IPS-20b (cell line): ENCODE results near the gene PFDN2.
A peak's percentile ranks its signal among the peaks of the same experiment; 100 is the strongest.

ENCODE experiments used
- H3K27ac ChIP-seq: one replicate; pipeline ENCODE4 v1.5.1; 2013; ENCODE audit warnings: low read length
- H3K27me3 ChIP-seq: 2 replicates; pipeline ENCODE4 v1.6.1; 2013; ENCODE audit warnings: mild to moderate bottlenecking, low read length, inconsistent platforms; ENCODE audit not compliant: insufficient read depth
- H3K36me3 ChIP-seq: 2 replicates; pipeline ENCODE4 v1.6.1; 2013; ENCODE audit warnings: low read depth, mild to moderate bottlenecking, inconsistent platforms, low read length, moderate library complexity; ENCODE audit not compliant: insufficient read depth
- H3K4me1 ChIP-seq: 2 replicates; pipeline ENCODE4 v1.6.1; 2013; ENCODE audit warnings: mild to moderate bottlenecking, control low read depth, inconsistent platforms, low read length, moderate library complexity; ENCODE audit not compliant: insufficient read depth
- H3K4me3 ChIP-seq: 2 replicates; pipeline ENCODE4 v1.5.1; 2013; ENCODE audit warnings: mild to moderate bottlenecking, low read length, inconsistent platforms
- H3K9ac ChIP-seq: 2 replicates; pipeline ENCODE4 v1.6.1; 2013; ENCODE audit warnings: low read depth, mild to moderate bottlenecking, inconsistent platforms, low read length, moderate library complexity
- H3K9me3 ChIP-seq: 2 replicates; pipeline ENCODE4 v1.6.1; 2013; ENCODE audit warnings: mild to moderate bottlenecking, low read depth, low read length, inconsistent platforms; ENCODE audit not compliant: insufficient read depth

The PFDN2 gene

DNA sequence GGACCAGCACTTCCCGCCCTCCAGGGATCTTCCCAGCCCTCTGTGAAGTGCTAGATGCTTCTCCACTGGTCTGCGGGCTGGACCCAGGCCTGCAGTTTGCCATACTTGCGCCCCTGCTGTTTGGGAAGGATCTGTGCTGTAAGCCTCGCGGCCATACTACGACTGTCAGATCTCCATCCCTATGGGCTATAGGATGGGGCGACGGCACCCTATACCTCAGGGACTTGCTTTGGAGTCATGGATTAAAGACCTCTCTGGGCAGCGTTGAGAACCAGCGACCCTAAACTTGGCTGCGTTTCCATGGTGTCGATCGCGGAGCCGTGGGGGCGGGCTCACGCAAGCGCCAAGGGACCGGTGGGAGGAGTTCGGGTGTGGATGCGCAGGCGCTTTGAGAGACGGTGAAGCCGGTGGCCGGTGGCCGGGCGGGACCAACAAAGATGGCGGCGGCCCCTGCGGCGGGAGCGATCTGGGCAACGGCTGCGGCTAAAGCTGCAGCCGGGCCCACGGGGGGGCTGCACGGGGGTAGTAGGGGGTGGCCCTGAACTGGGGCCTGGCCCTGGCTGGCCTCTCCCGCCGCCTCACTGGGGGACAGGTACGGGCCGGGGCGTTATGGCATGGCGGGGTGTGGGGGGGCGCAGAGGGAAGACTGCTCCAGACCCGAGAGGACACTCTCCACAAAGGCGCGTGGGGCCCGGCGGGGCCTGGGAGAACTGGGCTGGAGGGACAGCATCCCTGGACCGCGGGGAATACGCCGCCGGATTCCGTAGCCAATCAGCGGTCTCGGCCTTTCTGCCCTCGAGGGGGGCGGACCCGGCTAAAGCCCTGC lies 41.5 kb upstream of the PFDN2 start, which contains the start of gene USP21:
TSS of gene USP21 (plus strand) at position 414 of the 826 bp plus-strand sequence. CDS start 1,141 bp downstream, outside the sequence.
- Histone ChIP-seq H3K36me3 (peaks cover 47% of the 10 kb centered on the region), H3K9me3 (no peaks in the 10 kb centered on the region), H3K27me3 (no peaks in the 10 kb centered on the region), H3K4me3 (peak within 1 kb of the TSS; percentile 85), H3K27ac (peak within 1 kb of the TSS; percentile 35), H3K9ac (peak within 1 kb of the TSS; percentile 78), H3K4me1 (no peaks in the 10 kb centered on the region)

DNA sequence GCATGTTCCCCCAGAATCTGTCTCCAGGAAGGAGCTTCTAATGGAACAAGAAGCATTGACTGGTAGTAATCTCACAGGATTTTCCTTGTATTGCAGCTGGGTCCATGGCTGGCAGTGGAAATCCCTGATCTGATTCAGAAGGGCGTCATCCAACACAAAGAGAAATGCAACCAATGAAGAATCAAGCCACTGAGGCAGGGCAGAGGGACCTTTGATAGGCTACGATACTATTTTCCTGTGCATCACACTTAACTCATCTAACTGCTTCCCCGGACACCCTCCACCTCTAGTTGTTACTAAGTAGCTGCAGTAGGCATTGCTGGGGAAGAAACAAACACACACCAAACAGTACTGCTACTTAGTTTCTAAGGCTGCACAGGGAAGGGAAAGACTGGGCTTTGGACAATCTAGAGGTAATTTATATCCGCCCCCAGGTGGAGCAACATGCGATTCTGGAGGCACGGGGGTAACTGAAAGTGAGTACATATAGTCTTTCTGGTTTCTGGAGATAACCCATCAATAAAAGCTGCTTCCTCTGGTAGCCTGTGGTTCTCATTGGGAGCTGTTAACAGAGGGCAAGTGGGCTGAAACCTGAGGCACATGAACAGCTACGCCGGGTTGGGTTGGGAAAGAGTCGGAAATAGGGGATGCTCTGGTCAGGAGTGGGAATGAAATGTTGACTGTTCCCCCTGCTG lies 40.6 kb upstream of the PFDN2 start:
- Histone ChIP-seq H3K9ac (peak overlapping the region; percentile 78; the same call in 1 of the 2 replicates), H3K36me3 (peaks cover 38% of the 10 kb centered on the region), H3K4me3 (peak overlapping the region; percentile 85)

GRCh38 chr1:161157867-161158266 lies 40.0 kb upstream of the PFDN2 start:
- H3K4me1 ChIP-seq = no peaks in the 10 kb centered on the region
- peaks cover 32% of the 10 kb centered on the region for H3K36me3 ChIP-seq

More for the DNA sequence above, 40.6 kb upstream of the PFDN2 start:
- Histone ChIP-seq H3K27me3 (no peaks in the 10 kb centered on the region), H3K27ac (no peak overlapping the region), H3K9me3 (no peaks in the 10 kb centered on the region), H3K4me1 (no peaks in the 10 kb centered on the region)

DNA sequence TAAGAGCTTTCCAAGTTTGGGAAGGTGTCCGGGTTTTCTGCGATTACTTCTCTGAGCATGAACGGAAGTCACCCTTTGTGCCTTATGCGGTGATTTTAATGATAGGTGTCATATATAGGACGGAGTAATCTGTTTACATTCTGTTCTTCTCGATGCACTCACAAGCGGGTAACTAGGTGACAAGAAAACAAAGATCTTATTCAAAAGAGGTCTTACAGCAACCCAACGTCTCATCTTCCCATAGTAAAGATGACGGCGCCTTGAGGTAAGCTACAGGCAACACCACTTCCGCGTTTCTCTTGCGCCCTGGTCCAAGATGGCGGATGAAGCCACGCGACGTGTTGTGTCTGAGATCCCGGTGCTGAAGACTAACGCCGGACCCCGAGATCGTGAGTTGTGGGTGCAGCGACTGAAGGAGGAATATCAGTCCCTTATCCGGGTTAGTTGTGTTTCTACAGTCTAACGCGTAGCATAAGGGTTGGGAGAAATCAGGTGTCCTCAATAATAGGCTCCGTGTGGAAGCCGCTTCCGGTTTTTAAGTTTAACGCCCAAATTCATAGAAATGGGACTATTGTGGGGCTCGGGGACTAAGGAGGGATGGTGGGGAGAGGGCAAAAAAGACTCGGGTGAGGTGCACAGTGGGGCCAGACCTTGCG lies 36.0 kb upstream of the PFDN2 start, which contains the start of gene UFC1:
TSS of gene UFC1 (plus strand) at position 297 of the 656 bp plus-strand sequence. CDS start at position 317, 20 bp downstream.
- no peaks in the 10 kb centered on the region for H3K9me3 ChIP-seq
- peak within 1 kb of the TSS; percentile 87 for H3K4me3 ChIP-seq
- peak within 1 kb of the TSS; percentile 99 for H3K9ac ChIP-seq

More at GRCh38 chr1:161157867-161158266, 40.0 kb upstream of the PFDN2 start:
- Histone ChIP-seq H3K9ac (no peak overlapping the region), H3K4me3 (no peak overlapping the region), H3K27me3 (no peaks in the 10 kb centered on the region), H3K9me3 (no peaks in the 10 kb centered on the region), H3K27ac (no peak overlapping the region)

DNA sequence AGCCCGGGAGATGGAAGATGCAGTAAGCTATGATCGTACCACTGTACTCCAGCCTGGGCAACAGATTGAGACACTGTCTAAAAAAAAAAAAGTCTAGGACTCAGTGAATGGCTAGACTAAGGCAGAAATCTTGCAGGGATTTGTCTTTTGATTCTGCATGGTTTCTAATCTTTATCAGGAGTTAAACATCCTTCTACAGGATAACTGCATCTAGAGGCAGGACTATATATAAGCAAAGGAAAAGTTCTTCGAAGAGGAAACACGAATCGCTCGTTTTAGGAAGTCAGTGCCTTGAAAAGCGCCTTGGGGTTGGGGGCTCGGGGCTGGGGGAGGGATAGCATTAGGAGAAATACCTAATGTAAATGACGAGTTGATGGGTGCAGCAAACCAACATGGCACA lies 35.3 kb upstream of the PFDN2 start:
- H3K9ac ChIP-seq = peak overlapping the region; percentile 99; the same call in 1 of the 2 replicates
- H3K27me3 ChIP-seq = no peaks in the 10 kb centered on the region
- H3K9me3 ChIP-seq = no peaks in the 10 kb centered on the region
- peak overlapping the region; percentile 84 for H3K27ac ChIP-seq
- no peaks in the 10 kb centered on the region for H3K4me1 ChIP-seq
- peaks cover 15% of the 10 kb centered on the region for H3K36me3 ChIP-seq
- H3K4me3 ChIP-seq = peak overlapping the region; percentile 87

More for the DNA sequence above, 36.0 kb upstream of the PFDN2 start, which contains the start of gene UFC1:
- Histone ChIP-seq H3K36me3 (peaks cover 20% of the 10 kb centered on the region), H3K27ac (peak within 1 kb of the TSS; percentile 84), H3K4me1 (no peaks in the 10 kb centered on the region), H3K27me3 (no peaks in the 10 kb centered on the region)

GRCh38 chr1:161145832-161146231 lies 28.0 kb upstream of the PFDN2 start:
- no peaks in the 10 kb centered on the region for H3K27me3 ChIP-seq
- H3K4me3 ChIP-seq = no peak overlapping the region
- no peaks in the 10 kb centered on the region for H3K9me3 ChIP-seq
- no peak overlapping the region for H3K27ac ChIP-seq
- H3K36me3 ChIP-seq = no peaks in the 10 kb centered on the region
- no peak overlapping the region for H3K9ac ChIP-seq
- no peaks in the 10 kb centered on the region for H3K4me1 ChIP-seq

DNA sequence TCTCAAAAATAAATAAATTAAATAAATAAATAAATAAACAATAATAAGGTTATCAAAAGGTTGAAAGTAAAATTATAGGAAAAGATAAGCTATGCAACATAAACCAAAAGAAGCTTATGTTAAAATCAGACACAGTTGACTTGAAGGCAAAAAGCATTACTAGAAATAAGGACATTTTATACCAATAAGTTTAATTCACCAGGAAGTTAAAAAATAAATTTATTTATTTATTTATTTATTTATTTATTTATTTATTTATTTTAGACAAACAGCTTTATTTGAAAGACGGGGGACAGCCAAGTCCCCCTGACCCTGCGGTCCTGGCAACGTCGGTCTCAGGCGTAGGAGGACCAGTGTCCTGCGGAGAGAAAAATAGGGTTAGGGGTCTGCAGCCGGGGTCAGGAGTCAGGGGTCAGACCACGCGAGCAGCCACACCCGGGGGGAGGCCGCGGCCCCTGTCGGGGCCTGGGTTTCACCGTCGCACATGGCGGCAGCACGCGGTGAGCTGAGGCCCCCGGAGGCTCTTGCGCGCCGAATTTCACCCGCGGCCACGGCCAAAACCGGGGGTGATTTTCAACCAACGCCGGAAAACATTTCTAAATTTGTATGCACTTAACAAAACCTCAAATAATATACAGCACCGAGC lies 23.0 kb upstream of the PFDN2 start:
- no peaks in the 10 kb centered on the region for H3K9me3 ChIP-seq
- no peaks in the 10 kb centered on the region for H3K4me1 ChIP-seq
- H3K9ac ChIP-seq = no peak overlapping the region
- H3K4me3 ChIP-seq = no peak overlapping the region
- H3K27me3 ChIP-seq = no peaks in the 10 kb centered on the region
- no peak overlapping the region for H3K27ac ChIP-seq
- H3K36me3 ChIP-seq = peaks cover 5% of the 10 kb centered on the region; the same call in 1 of the 2 replicates

DNA sequence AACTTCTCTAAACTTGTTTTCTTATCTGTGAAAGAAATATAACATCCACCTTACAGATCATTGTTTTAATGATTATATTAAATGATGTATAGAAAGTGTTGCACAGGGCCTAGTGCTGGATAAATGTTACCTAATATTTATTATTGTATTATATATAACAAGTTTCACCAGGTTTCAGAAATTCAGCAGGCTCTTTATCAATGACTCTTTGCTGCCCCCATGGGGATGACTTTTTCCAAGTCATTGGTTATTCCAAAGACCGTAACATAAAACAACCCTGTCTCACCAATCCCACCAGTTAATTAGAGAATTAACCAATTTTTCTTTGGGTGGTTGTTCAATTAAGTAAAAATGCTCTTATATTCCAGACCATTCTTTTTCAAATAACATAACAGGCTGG lies 21.9 kb upstream of the PFDN2 start:
- peaks cover 5% of the 10 kb centered on the region; the same call in 1 of the 2 replicates for H3K36me3 ChIP-seq
- H3K9me3 ChIP-seq = no peaks in the 10 kb centered on the region
- H3K4me3 ChIP-seq = no peak overlapping the region
- no peaks in the 10 kb centered on the region for H3K4me1 ChIP-seq
- H3K9ac ChIP-seq = no peak overlapping the region
- no peaks in the 10 kb centered on the region for H3K27me3 ChIP-seq
- no peak overlapping the region for H3K27ac ChIP-seq

DNA sequence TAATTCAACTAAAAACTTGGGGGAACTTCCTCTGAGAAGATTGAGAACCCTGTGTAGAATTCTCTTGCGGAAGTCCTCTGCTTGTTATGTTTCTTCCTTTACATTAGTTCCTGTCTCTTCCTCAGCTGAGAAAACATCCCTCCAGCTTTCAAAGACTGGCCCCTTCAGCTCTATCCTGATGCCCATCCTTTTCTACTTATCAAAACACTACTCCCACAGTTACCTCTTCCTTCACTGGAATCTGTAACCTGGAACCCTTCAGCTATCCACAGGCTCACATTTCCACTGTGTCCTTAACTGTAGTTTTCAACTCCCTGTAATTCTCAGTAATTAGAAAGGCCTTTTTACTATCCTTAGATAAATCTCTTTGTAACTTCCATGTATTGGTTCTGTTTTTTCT lies 20.6 kb upstream of the PFDN2 start:
- Histone ChIP-seq H3K36me3 (peaks cover 5% of the 10 kb centered on the region; the same call in 1 of the 2 replicates), H3K27me3 (no peaks in the 10 kb centered on the region), H3K9ac (no peak overlapping the region), H3K9me3 (no peaks in the 10 kb centered on the region), H3K4me3 (no peak overlapping the region), H3K4me1 (no peaks in the 10 kb centered on the region), H3K27ac (no peak overlapping the region)

DNA sequence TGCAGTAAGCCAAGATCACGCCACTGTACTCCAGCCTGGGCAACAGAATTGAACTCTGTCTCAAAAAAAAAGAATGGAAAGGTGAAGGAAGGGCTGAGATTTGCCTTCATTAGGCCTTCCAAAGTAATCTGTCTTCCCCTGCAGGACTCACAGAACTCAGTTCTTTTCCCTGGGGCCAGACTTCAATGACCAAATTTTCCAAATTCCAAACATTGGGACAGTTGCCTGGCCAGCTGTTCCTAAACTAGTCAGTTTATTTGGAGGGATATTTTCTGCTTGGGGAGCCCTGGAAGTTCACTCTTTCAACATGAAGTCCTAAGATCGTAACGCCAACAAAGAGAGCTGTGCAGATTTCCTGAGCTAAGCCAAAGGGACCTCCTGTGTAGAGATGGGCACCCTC lies 20.0 kb upstream of the PFDN2 start:
- H3K27ac ChIP-seq = no peak overlapping the region
- no peak overlapping the region for H3K9ac ChIP-seq
- H3K4me3 ChIP-seq = no peak overlapping the region
- H3K27me3 ChIP-seq = no peaks in the 10 kb centered on the region
- no peaks in the 10 kb centered on the region for H3K9me3 ChIP-seq
- H3K4me1 ChIP-seq = no peaks in the 10 kb centered on the region
- H3K36me3 ChIP-seq = peaks cover 5% of the 10 kb centered on the region; the same call in 1 of the 2 replicates

DNA sequence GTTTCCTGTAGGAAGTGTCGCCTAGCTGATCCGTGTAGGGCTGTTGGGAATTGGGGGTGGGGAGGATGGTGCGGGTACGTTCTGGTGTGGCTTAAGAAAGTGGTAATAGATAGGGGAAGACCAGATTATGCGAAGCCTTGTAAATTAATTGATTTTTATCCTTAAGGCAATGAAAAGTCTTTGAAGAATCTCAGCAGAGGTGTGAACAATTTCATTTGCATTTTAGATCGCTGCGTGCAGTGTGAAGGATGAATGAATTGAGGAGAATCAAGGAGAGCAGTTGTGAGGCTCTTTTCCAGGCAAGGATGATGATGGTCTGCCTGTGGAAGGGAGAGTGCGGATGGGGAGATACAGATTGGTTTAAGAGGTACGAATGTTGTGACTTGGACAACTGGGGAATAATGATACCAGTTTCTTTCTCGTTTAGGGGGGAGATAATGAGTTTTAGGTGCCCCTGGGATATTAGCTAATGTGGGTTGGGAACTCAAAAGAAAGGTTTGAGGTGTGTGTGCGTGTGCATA lies 15.4 kb upstream of the PFDN2 start:
- Histone ChIP-seq H3K4me3 (peak overlapping the region; percentile 92), H3K4me1 (peaks cover 13% of the 10 kb centered on the region; the same call in 1 of the 2 replicates), H3K9me3 (no peaks in the 10 kb centered on the region), H3K36me3 (peaks cover 27% of the 10 kb centered on the region), H3K9ac (peak overlapping the region; percentile 94), H3K27ac (peak overlapping the region; percentile 62), H3K27me3 (no peaks in the 10 kb centered on the region)
